ENCODE results near the gene BAZ1A. TPM values are rescaled to one million over a fixed set of nuclear protein-coding genes. Genes with fewer than 3 reads are reported as not detected.

The BAZ1A gene
- polyA plus RNA-seq, 2 of the 4 experiments (the other 2 are of a cell fraction): 32.9 to 38.2 TPM

GRCh38 chr14:34837801-34838322, 37.3 kb downstream of the BAZ1A start:
- peak; percentile 39 to 73; a peak in 4 of 6 replicates for ATAC-seq
- Histone ChIP-seq H3K9me3 (no peaks in the 10 kb centered on the region), H3K4me3 (no peak overlapping the region), H3K4me1 (peaks cover 39% of the 10 kb centered on the region), H3K27ac (peak overlapping the region in 1 of 2 experiments; percentile 8; a peak in 1 of 6 replicates), H3K4me2 (peak overlapping the region; percentile 49)
- peak; percentile 65 for FAIRE-seq
- no peak for TF ChIP-seq REST (IDR thresholded peaks at IDR 0.05)
- no peak for TF ChIP-seq FOXS1 (CRISPR knock-in tag; IDR thresholded peaks at IDR 0.05)
- TF ChIP-seq KDM1A (IDR thresholded peaks at IDR 0.05; ENCODE audit: low read depth): no peak
- no peak for TF ChIP-seq JUN (IDR thresholded peaks at IDR 0.05)
- no peak for TF ChIP-seq NR3C1 (IDR thresholded peaks at IDR 0.05)
- no peak for TF ChIP-seq CBX8 (IDR thresholded peaks at IDR 0.05)
- TF ChIP-seq HEYL (CRISPR knock-in tag; IDR thresholded peaks at IDR 0.05): no peak
- no peak for TF ChIP-seq RFX5 (IDR thresholded peaks at IDR 0.05)
- no peak for TF ChIP-seq MAFK (IDR thresholded peaks at IDR 0.05; ENCODE audit: partially characterized antibody)
- TF ChIP-seq ZNF302 (CRISPR knock-in tag; IDR thresholded peaks at IDR 0.05): no peak
- no peak for TF ChIP-seq RNF2 (IDR thresholded peaks at IDR 0.05; ENCODE audit: borderline replicate concordance, low read depth)
- no peak for TF ChIP-seq MAZ (IDR thresholded peaks at IDR 0.05; ENCODE audit: borderline replicate concordance, low read depth, low read length)
- no peak for TF ChIP-seq BHLHE40 (IDR thresholded peaks at IDR 0.05; ENCODE audit: low read depth, low read length)
- TF ChIP-seq POLR2AphosphoS2 (conservative IDR thresholded peaks at IDR 0.05; ENCODE audit: low read length): no peak
- no peak for TF ChIP-seq CEBPB (IDR thresholded peaks at IDR 0.05)
- no peak for TF ChIP-seq ZFP36 (IDR thresholded peaks at IDR 0.05; ENCODE audit: borderline replicate concordance, partially characterized antibody)
- no peak for TF ChIP-seq TFCP2L1 (CRISPR knock-in tag; IDR thresholded peaks at IDR 0.05)
- TF ChIP-seq RCOR1 (IDR thresholded peaks at IDR 0.05; ENCODE audit: low read depth, low read length): no peak
- TF ChIP-seq ATOH8 (CRISPR knock-in tag; IDR thresholded peaks at IDR 0.05; ENCODE audit: low read depth): no peak
- TF ChIP-seq ELK1 (IDR thresholded peaks at IDR 0.05; ENCODE audit: low read depth, low read length): no peak
- WGBS (ENCODE audit: missing lambda C conversion rate): 36% methylated on average over 3 of the region's 3 CpGs
- ChIA-PET CTCF (no interaction called here), POLR2A (no interaction called here)
- peak in 1 of 2 experiments; percentile 48 for DNase-seq (ENCODE audit: low read depth in 1 of 2, low spot score in 1 of 2)

- no peak for DNase-seq (ENCODE audit: low read depth in 1 of 2, low spot score in 1 of 2)
- no peak for ATAC-seq
- peaks cover 18% of the 10 kb centered on the region for H3K4me1 ChIP-seq
- H3K4me2 ChIP-seq: no peak overlapping the region
- H3K27ac ChIP-seq: no peak overlapping the region
- no peak overlapping the region for H3K4me3 ChIP-seq
- no peaks in the 10 kb centered on the region for H3K9me3 ChIP-seq
- WGBS (ENCODE audit: missing lambda C conversion rate): 92% methylated on average over 1 of the region's 1 CpG
- no peak for FAIRE-seq
- CTCF ChIA-PET: interaction anchor here (0.7 kb wide), 1 partner anchor 83 kb away, joined by 4 read pairs; no protein-coding TSS in a partner anchor
- POLR2A ChIA-PET: interaction anchor here (0.5 kb wide), 1 partner anchor 21 kb away, joined by 3 read pairs; no protein-coding TSS in a partner anchor
- TF ChIP-seq EP300 (IDR thresholded peaks at IDR 0.05): no peak
- no peak for TF ChIP-seq KDM1A (IDR thresholded peaks at IDR 0.05; ENCODE audit: low read depth)
- no peak for TF ChIP-seq POLR2AphosphoS2 (conservative IDR thresholded peaks at IDR 0.05; ENCODE audit: low read length)
- no peak for TF ChIP-seq BHLHE40 (IDR thresholded peaks at IDR 0.05; ENCODE audit: low read depth, low read length)
- TF ChIP-seq EHMT2 (IDR thresholded peaks at IDR 0.05; ENCODE audit: low read depth): no peak
- no peak for TF ChIP-seq CTCF (IDR thresholded peaks at IDR 0.05)
- TF ChIP-seq BCL3 (IDR thresholded peaks at IDR 0.05): no peak
- no peak for TF ChIP-seq SREBF2 (IDR thresholded peaks at IDR 0.05)
- no peak for TF ChIP-seq ZNF302 (CRISPR knock-in tag; IDR thresholded peaks at IDR 0.05)
- TF ChIP-seq ESRRA (IDR thresholded peaks at IDR 0.05; ENCODE audit: borderline replicate concordance, low read length): no peak
- TF ChIP-seq PHF8 (IDR thresholded peaks at IDR 0.05; ENCODE audit: borderline replicate concordance, low read depth): no peak
- no peak for TF ChIP-seq HEYL (CRISPR knock-in tag; IDR thresholded peaks at IDR 0.05)
- TF ChIP-seq MAX (IDR thresholded peaks at IDR 0.05): no peak
- TF ChIP-seq CBX2 (IDR thresholded peaks at IDR 0.05; ENCODE audit: borderline replicate concordance, low read depth): no peak
- no peak for TF ChIP-seq RCOR1 (IDR thresholded peaks at IDR 0.05; ENCODE audit: low read depth, low read length)
- no peak for TF ChIP-seq RNF2 (IDR thresholded peaks at IDR 0.05; ENCODE audit: borderline replicate concordance, low read depth)
Measured at GRCh38 chr14:34835312-34835711, 39.8 kb downstream of the BAZ1A start.
